ENCODE results near the gene NPAT. TPM values are rescaled to one million over a fixed set of nuclear protein-coding genes. Genes with fewer than 3 reads are reported as not detected.

Gene NPAT
- total and polyA plus RNA-seq, 2 of the 4 experiments (the other 2 are of a cell fraction): 3.1 to 10.6 TPM

DNA sequence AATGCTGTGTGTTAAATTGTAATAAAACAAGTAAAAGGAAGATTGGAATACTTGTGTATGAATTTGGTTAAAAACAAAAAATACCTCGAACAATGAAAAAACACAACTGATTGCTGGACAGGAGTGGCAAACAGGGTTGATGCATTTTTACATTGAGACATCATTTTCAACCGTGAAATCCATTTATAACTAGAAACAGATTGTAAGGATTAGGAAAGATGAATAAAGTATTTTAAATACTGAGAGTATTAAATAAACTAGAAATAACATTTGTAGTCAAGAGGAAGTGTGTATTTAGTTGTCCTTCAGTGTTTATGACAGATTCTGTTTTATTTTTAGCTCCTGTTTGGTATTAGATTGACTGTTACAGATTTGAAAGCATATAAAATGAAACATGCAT lies 5.8 kb upstream of the NPAT start:
- H3K27ac ChIP-seq (ENCODE audit: insufficient read depth, low read length): no peak overlapping the region
- intact Hi-C loops (cut with micrococcal nuclease): loop anchor here (10.0 kb wide), 1 partner anchor 237 kb away; the partner anchor contains the start of gene C11orf65
- H4K91ac ChIP-seq (ENCODE audit: insufficient read depth, low read depth, low read length): no peak overlapping the region
- H2AK5ac ChIP-seq (ENCODE audit: low read depth, low read length): no peak overlapping the region
- H3K79me1 ChIP-seq (ENCODE audit: low read depth in 1 of 2, low read length in 2 of 2): peaks cover 5 to 24% of the 10 kb centered on the region in 2 experiments; a peak in 3 of 4 replicates
- no peak for TF ChIP-seq MXI1 (IDR thresholded peaks at IDR 0.05; ENCODE audit: borderline replicate concordance, low read depth, low read length)
- no peak for TF ChIP-seq RAD21 (IDR thresholded peaks at IDR 0.05; ENCODE audit: low read length)
- TF ChIP-seq RFX5 (IDR thresholded peaks at IDR 0.05; ENCODE audit: low read depth, low read length): no peak
- TF ChIP-seq FOS (IDR thresholded peaks at IDR 0.05; ENCODE audit: low read depth, low read length): no peak
- no peak for TF ChIP-seq CTCF (conservative IDR thresholded peaks at IDR 0.05; ENCODE audit: low read depth, low read length)
- no peak for TF ChIP-seq CEBPB (IDR thresholded peaks at IDR 0.05; ENCODE audit: low read depth, low read length)
- TF ChIP-seq BHLHE40 (IDR thresholded peaks at IDR 0.05; ENCODE audit: low read depth, low read length): no peak
- no peak for TF ChIP-seq POLR2A (IDR thresholded peaks at IDR 0.05; ENCODE audit: low read depth, low read length)
- TF ChIP-seq MAFK (IDR thresholded peaks at IDR 0.05; ENCODE audit: low read depth, low read length): no peak
- H2BK15ac ChIP-seq (ENCODE audit: low read depth, low read length): no peak overlapping the region
- H3K23ac ChIP-seq (ENCODE audit: low read depth, low read length): no peak overlapping the region
- H3K4me3 ChIP-seq (ENCODE audit: insufficient read depth, low read depth, low read length): no peak overlapping the region
- no peak overlapping the region for H3K9ac ChIP-seq (ENCODE audit: low read depth, low read length)
- H3K36me3 ChIP-seq (ENCODE audit: control insufficient read depth, insufficient read depth, low read length): peaks cover 18% of the 10 kb centered on the region
- H3K9me1 ChIP-seq (ENCODE audit: insufficient read depth, low read length): peaks cover 6% of the 10 kb centered on the region; the same call in 1 of the 2 replicates
- DNase-seq: no peak
- dilution Hi-C loops (cut with HindIII; ENCODE audit: low sequenced_read_pairs, unreplicated experiment): no loop called here
- no peak overlapping the region for H2AFZ ChIP-seq (replicated peaks; ENCODE audit: low read length, poor library complexity)
- no TSS peak for BruUV-seq (replicated peaks)
- no peak overlapping the region for H2AK9ac ChIP-seq (replicated peaks; ENCODE audit: low read depth, low read length, poor library complexity)
- H4K8ac ChIP-seq (ENCODE audit: low read depth in 2 of 2, low read length in 2 of 2): no peak overlapping the region
- no peaks in the 10 kb centered on the region for H3K27me3 ChIP-seq (ENCODE audit: control insufficient read depth, insufficient read depth, low read length)
- ATAC-seq (ENCODE audit: low read depth): no peak
- POLR2A ChIA-PET (ENCODE audit: unreplicated experiment): interaction anchor here (0.5 kb wide), 1 partner anchor 320 kb away, joined by 3 read pairs; no protein-coding TSS in a partner anchor
- CTCF ChIA-PET: interaction anchor here (0.6 kb wide), 1 partner anchor 440 kb away, joined by 3 read pairs; no protein-coding TSS in a partner anchor
- H3K56ac ChIP-seq (ENCODE audit: extremely low read depth, insufficient read depth, low read length): no peak overlapping the region
- no peak overlapping the region for H3K14ac ChIP-seq (replicated peaks; ENCODE audit: low read depth, low read length)
- WGBS, 2 experiments (ENCODE audit: extremely low coverage in 2 of 2, insufficient read length in 1 of 2): no CpG with 5 or more reads among the region's 2 CpGs
- H3K9me3 ChIP-seq (ENCODE audit: control insufficient read depth, insufficient read depth, low read length): no peaks in the 10 kb centered on the region
- no peak overlapping the region for H2BK20ac ChIP-seq (ENCODE audit: low read depth, low read length)
- no peak overlapping the region for H2BK120ac ChIP-seq (ENCODE audit: low read depth, low read length)
- H3K4me2 ChIP-seq (ENCODE audit: low read depth, low read length): no peak overlapping the region
- no peak overlapping the region for H3K4ac ChIP-seq (ENCODE audit: low read depth, low read length)
- H2BK5ac ChIP-seq (ENCODE audit: low read depth, low read length, poor library complexity, severe bottlenecking): no peak overlapping the region
- H4K5ac ChIP-seq (ENCODE audit: low read depth, low read length): no peak overlapping the region
- H3K4me1 ChIP-seq (ENCODE audit: control insufficient read depth, insufficient read depth, low read length): 0 out of 2 replicates have a peak, but pooled peaks cover 1% of the 10 kb centered on the region
- H3K18ac ChIP-seq (ENCODE audit: low read depth, low read length): no peak overlapping the region
- no peaks in the 10 kb centered on the region for H4K20me1 ChIP-seq (ENCODE audit: insufficient read depth, low read length)
- in situ Hi-C loops (cut with MboI; ENCODE audit: low sequenced_read_pairs): no loop called here
